HG02588 (cell line): ENCODE results near the gene CDH23.

ENCODE experiments used
- ATAC-seq: cut with Tn5 transposase; IDR thresholded peaks from one replicate; pipeline ENCODE4 v1.9.1; 2021; ENCODE audit warnings: mild to moderate bottlenecking, moderate library complexity; ENCODE audit not compliant: unreplicated experiment

CDH23 gene

GRCh38 chr10:71615538-71616329, 219.0 kb downstream of the CDH23 start:
- no peak for ATAC-seq

GRCh38 chr10:71616817-71617654, 220.3 kb downstream of the CDH23 start:
- ATAC-seq = no peak

GRCh38 chr10:71618176-71618575, 221.5 kb downstream of the CDH23 start:
- no peak for ATAC-seq

- ATAC-seq = no peak
Measured at GRCh38 chr10:71618598-71618997, 221.9 kb downstream of the CDH23 start.

- ATAC-seq = no peak
Measured at GRCh38 chr10:71620642-71621041, 223.9 kb downstream of the CDH23 start.

- ATAC-seq = no peak
Measured at GRCh38 chr10:71621231-71622153, 224.8 kb downstream of the CDH23 start.

GRCh38 chr10:71622154-71622526, 225.4 kb downstream of the CDH23 start:
- ATAC-seq = no peak

GRCh38 chr10:71622616-71623015, 225.9 kb downstream of the CDH23 start:
- no peak for ATAC-seq

- ATAC-seq = no peak
Measured at GRCh38 chr10:71623098-71623985, 226.6 kb downstream of the CDH23 start.

- ATAC-seq = no peak
Measured at GRCh38 chr10:71623986-71624291, 227.2 kb downstream of the CDH23 start.

GRCh38 chr10:71625445-71626175, 228.9 kb downstream of the CDH23 start:
- no peak for ATAC-seq

GRCh38 chr10:71627230-71627939, 230.7 kb downstream of the CDH23 start:
- ATAC-seq = no peak

- no peak for ATAC-seq
Measured at GRCh38 chr10:71627956-71628355, 231.2 kb downstream of the CDH23 start.

GRCh38 chr10:71629131-71629530, 232.4 kb downstream of the CDH23 start:
- no peak for ATAC-seq

- ATAC-seq = no peak
Measured at GRCh38 chr10:71630168-71630567, 233.4 kb downstream of the CDH23 start.

- no peak for ATAC-seq
Measured at GRCh38 chr10:71631007-71631861, 234.5 kb downstream of the CDH23 start.

GRCh38 chr10:71632200-71632820, 235.6 kb downstream of the CDH23 start:
- ATAC-seq = no peak
